Hepatocyte (in vitro differentiated cells): Measurements from ENCODE around the gene EGFL7. TPM values are rescaled to one million over a fixed set of nuclear protein-coding genes. Genes with fewer than 3 reads are reported as not detected.

ENCODE experiments used
- DNase-seq: peaks from one replicate; pipeline ENCODE4 v3.0.0-alpha.2; 2016; ENCODE audit warnings: low spot score
- H2AFZ ChIP-seq: fragments of 200-600 bp; sonication (generic); 2 replicates; pipeline ENCODE4 v1.6.0; 2016; ENCODE audit warnings: antibody characterized with exemption, mild to moderate bottlenecking
- H3K27ac ChIP-seq: fragments of 200-600 bp; sonication (generic); 2 replicates; pipeline ENCODE4 v1.5.1; 2016; ENCODE audit warnings: mild to moderate bottlenecking
- H3K27me3 ChIP-seq: fragments of 200-600 bp; sonication (generic); 2 replicates; pipeline ENCODE4 v1.6.1; 2016
- H3K36me3 ChIP-seq: fragments of 200-600 bp; sonication (generic); replicated peaks from 2 replicates; pipeline ENCODE4 v1.5.1; 2016; ENCODE audit warnings: low read depth; ENCODE audit not compliant: insufficient read depth
- H3K4me1 ChIP-seq: fragments of 200-600 bp; sonication (generic); 2 replicates; pipeline ENCODE4 v1.5.1; 2016; ENCODE audit warnings: mild to moderate bottlenecking, moderate library complexity; ENCODE audit not compliant: insufficient read depth
- H3K4me2 ChIP-seq: fragments of 200-600 bp; sonication (generic); 2 replicates; pipeline ENCODE4 v1.6.0; 2016
- H3K4me3 ChIP-seq: fragments of 200-600 bp; sonication (generic); 2 replicates; pipeline ENCODE4 v1.5.1; 2016; ENCODE audit warnings: mild to moderate bottlenecking
- H3K79me2 ChIP-seq: fragments of 200-600 bp; sonication (generic); 2 replicates; pipeline ENCODE4 v1.6.0; 2017; ENCODE audit warnings: mild to moderate bottlenecking
- H3K9me2 ChIP-seq: fragments of 200-600 bp; sonication (generic); replicated peaks from 2 replicates; pipeline ENCODE4 v1.6.0; 2017; ENCODE audit warnings: mild to moderate bottlenecking; ENCODE audit not compliant: insufficient read depth
- H3K9me3 ChIP-seq: fragments of 200-600 bp; sonication (generic); 2 replicates; pipeline ENCODE4 v1.5.1; 2016; ENCODE audit warnings: low read depth, mild to moderate bottlenecking
- H4K20me1 ChIP-seq: fragments of 200-600 bp; sonication (generic); 2 replicates; pipeline ENCODE4 v1.6.0; 2016; ENCODE audit warnings: mild to moderate bottlenecking; ENCODE audit not compliant: insufficient read depth, poor library complexity, severe bottlenecking
- EZH2 ChIP-seq: fragments of 200-600 bp; sonication (generic); IDR thresholded peaks from 2 replicates; pipeline ENCODE4 v1.6.1; 2016; ENCODE audit warnings: antibody characterized with exemption, mild to moderate bottlenecking, borderline replicate concordance
- EZH2phosphoT487 ChIP-seq: fragments of 200-600 bp; sonication (generic); IDR thresholded peaks from one replicate; pipeline ENCODE4 v1.6.1; 2018; ENCODE audit warnings: antibody characterized with exemption, mild to moderate bottlenecking, low read depth, moderate library complexity; ENCODE audit not compliant: unreplicated experiment, severe bottlenecking
- WGBS: methylation state at CpG from one replicate; pipeline ENCODE4 v1.1.6; 2016; ENCODE audit warnings: low lambda C conversion rate; ENCODE audit errors: missing lambda C conversion rate; 5-methylcytosine and 5-hydroxymethylcytosine counted together
- polyA plus RNA-seq: library from polyadenylated mRNA; unstranded; fragments of >200 nt; fragmentation: Nextera tagmentation; extraction: Ambion mirVana; gene quantifications from 2 replicates; pipeline ENCODE4 v1.2.1, GENCODE V29; 2016
- total RNA-seq: library from RNA; depleted of rRNA; stranded (reverse); fragments of >200 nt; gene quantifications from 2 replicates; pipeline ENCODE4 v1.2.3, GENCODE V29; 2014
- TF ChIP-seq, protein P1 (sequence below): fragments of 200-600 bp; sonication (generic); IDR thresholded peaks from 2 replicates; pipeline ENCODE4 v1.5.1; 2016; ENCODE audit warnings: antibody characterized with exemption, mild to moderate bottlenecking; ENCODE audit not compliant: poor library complexity

The EGFL7 gene
- total and polyA plus RNA-seq, 2 experiments from 2014 or later, result 50.0 to 82.5 TPM

DNA sequence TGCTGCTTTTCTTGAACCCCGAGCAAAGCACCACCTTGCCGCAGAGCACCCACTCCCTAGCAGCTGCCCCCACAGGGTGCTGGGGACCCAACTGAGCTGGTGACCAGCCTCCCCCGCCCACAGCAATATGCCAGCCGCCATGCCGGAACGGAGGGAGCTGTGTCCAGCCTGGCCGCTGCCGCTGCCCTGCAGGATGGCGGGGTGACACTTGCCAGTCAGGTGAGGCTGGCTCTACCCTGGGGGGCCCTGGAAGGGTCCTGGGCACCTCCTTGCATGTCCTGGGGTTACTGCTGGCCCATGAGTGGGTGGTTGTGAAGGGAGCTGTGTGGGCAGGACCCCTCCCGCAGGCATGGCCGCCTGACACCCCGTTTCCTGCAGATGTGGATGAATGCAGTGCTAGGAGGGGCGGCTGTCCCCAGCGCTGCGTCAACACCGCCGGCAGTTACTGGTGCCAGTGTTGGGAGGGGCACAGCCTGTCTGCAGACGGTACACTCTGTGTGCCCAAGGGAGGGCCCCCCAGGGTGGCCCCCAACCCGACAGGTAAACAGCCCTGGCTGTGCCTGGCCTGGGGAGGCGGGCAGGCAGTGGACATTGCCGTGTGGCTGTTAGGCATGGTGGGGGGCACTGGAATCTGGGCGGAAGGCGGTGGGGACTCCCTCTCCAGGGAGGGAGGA lies 7.2 kb downstream of the EGFL7 start:
- Histone ChIP-seq H3K9me3 (no peaks in the 10 kb centered on the region), H3K4me1 (peaks cover 6% of the 10 kb centered on the region), H3K4me2 (no peak overlapping the region), H3K27me3 (no peaks in the 10 kb centered on the region), H4K20me1 (no peaks in the 10 kb centered on the region), H3K4me3 (no peak overlapping the region), H3K9me2 (no peaks in the 10 kb centered on the region), H3K36me3 (no peaks in the 10 kb centered on the region), H3K79me2 (no peaks in the 10 kb centered on the region), H2AFZ (no peak overlapping the region), H3K27ac (no peak overlapping the region)
- no peak for TF ChIP-seq EZH2phosphoT487
- TF ChIP-seq, protein P1, sequence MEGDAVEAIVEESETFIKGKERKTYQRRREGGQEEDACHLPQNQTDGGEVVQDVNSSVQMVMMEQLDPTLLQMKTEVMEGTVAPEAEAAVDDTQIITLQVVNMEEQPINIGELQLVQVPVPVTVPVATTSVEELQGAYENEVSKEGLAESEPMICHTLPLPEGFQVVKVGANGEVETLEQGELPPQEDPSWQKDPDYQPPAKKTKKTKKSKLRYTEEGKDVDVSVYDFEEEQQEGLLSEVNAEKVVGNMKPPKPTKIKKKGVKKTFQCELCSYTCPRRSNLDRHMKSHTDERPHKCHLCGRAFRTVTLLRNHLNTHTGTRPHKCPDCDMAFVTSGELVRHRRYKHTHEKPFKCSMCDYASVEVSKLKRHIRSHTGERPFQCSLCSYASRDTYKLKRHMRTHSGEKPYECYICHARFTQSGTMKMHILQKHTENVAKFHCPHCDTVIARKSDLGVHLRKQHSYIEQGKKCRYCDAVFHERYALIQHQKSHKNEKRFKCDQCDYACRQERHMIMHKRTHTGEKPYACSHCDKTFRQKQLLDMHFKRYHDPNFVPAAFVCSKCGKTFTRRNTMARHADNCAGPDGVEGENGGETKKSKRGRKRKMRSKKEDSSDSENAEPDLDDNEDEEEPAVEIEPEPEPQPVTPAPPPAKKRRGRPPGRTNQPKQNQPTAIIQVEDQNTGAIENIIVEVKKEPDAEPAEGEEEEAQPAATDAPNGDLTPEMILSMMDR, result no peak
- TF ChIP-seq EZH2, result no peak
- DNase-seq, result no peak
- 91% methylated on average over 20 of the region's 23 CpGs for WGBS

DNA sequence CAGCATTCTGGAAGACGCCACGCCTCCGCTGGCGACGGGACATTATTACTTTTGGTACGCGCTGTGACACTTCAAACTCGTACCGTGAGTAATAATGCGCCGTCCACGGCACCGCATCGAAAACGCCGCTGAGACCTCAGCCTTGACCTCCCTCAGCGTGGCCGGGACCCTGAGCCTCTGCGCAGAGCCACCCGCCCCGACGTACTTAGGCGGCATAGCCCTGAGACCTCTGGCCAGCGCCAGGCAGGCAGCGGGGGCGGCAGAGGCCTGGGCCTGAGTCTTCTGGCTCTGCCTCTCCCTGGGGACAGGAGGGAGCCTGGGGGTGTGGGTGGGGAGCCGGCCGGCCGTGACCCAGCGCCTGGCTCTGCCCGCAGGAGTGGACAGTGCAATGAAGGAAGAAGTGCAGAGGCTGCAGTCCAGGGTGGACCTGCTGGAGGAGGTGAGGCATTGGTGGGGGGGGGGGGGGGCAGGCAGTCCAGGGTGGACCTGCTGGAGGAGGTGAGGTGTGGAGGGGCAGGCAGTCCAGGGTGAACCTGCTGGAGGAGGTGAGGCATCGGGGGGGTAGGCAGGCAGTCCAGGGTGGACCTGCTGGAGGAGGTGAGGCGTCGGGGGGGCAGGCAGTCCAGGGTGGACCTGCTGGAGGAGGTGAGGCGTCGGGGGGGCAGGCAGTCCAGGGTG lies 8.0 kb downstream of the EGFL7 start:
- H3K27me3 ChIP-seq, result no peaks in the 10 kb centered on the region
- H3K27ac ChIP-seq, result no peak overlapping the region
- H3K36me3 ChIP-seq, result no peaks in the 10 kb centered on the region
- no peak overlapping the region for H3K4me2 ChIP-seq
- H4K20me1 ChIP-seq, result no peaks in the 10 kb centered on the region
- WGBS, result 96% methylated on average over 31 of the region's 36 CpGs
- H2AFZ ChIP-seq, result no peak overlapping the region
- H3K9me3 ChIP-seq, result no peaks in the 10 kb centered on the region
- H3K79me2 ChIP-seq, result no peaks in the 10 kb centered on the region
- H3K4me3 ChIP-seq, result no peak overlapping the region
- no peaks in the 10 kb centered on the region for H3K9me2 ChIP-seq
- no peak for DNase-seq
- TF ChIP-seq, protein P1, result no peak
- TF ChIP-seq EZH2phosphoT487 (no peak), EZH2 (no peak)
- H3K4me1 ChIP-seq, result peaks cover 12% of the 10 kb centered on the region

DNA sequence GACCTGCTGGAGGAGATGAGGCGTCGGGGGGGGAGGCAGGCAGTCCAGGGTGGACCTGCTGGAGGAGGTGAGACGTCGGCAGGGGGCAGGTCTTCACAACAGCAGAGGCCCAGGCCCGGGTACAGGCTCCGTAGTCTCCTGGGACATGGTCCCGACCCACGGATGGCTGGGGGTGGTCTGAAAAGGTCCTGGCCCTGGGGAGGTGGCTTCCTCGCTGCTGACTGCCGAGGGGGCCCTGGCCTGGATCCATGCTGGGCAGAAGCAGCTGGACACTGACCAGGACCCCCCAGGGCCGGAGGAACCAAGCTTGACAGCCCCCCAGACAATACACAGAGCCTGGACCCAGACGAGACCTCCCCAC lies 8.5 kb downstream of the EGFL7 start:
- no peak overlapping the region for H2AFZ ChIP-seq
- no peaks in the 10 kb centered on the region for H3K79me2 ChIP-seq
- no peak for DNase-seq
- H4K20me1 ChIP-seq, result no peaks in the 10 kb centered on the region
- H3K27ac ChIP-seq, result no peak overlapping the region
- peaks cover 15% of the 10 kb centered on the region for H3K4me1 ChIP-seq
- H3K4me3 ChIP-seq, result no peak overlapping the region
- 54% methylated on average over 3 of the region's 12 CpGs for WGBS
- H3K9me2 ChIP-seq, result no peaks in the 10 kb centered on the region
- no peaks in the 10 kb centered on the region for H3K9me3 ChIP-seq
- no peak for TF ChIP-seq EZH2
- H3K27me3 ChIP-seq, result no peaks in the 10 kb centered on the region
- H3K4me2 ChIP-seq, result no peak overlapping the region
- no peaks in the 10 kb centered on the region for H3K36me3 ChIP-seq

DNA sequence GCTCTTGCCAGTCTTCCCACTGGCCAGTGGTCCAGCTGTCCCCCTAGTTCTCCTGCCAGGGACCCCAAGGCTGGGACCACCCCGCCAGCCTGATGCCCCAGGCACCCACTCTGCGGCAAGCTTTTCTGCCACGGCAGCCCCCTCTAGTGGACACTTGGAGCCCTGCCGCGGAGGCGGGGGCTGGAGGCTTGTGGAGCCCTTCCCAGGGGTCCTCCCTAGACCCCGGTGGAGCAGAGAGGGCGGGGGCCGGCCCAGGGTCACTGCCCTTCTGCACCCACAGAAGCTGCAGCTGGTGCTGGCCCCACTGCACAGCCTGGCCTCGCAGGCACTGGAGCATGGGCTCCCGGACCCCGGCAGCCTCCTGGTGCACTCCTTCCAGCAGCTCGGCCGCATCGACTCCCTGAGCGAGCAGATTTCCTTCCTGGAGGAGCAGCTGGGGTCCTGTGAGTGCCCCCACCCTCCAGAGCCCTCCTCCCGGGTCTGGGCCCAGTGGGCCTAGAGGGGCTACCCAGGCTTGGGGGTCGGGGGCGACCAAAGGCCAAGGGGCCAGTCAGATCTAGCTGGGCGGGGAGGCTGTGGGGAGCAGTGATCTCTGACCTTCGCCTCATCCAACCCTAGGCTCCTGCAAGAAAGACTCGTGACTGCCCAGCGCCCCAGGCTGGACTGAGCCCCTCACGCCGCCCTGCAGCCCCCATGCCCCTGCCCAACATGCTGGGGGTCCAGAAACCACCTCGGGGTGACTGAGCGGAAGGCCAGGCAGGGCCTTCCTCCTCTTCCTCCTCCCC lies 9.1 kb downstream of the EGFL7 start:
- WGBS, result 59% methylated on average over 21 of the region's 27 CpGs
- peak; percentile 68 for DNase-seq
- H3K27ac ChIP-seq, result no peak overlapping the region

More for the DNA sequence above, 9.1 kb downstream of the EGFL7 start:
- TF ChIP-seq EZH2phosphoT487 (no peak), EZH2 (no peak)
- TF ChIP-seq, protein P1, result peak; percentile 74
- Histone ChIP-seq H3K79me2 (no peaks in the 10 kb centered on the region), H4K20me1 (no peaks in the 10 kb centered on the region), H3K4me1 (peaks cover 17% of the 10 kb centered on the region), H3K36me3 (no peaks in the 10 kb centered on the region), H3K9me3 (no peaks in the 10 kb centered on the region), H3K27me3 (no peaks in the 10 kb centered on the region), H3K4me3 (no peak overlapping the region), H3K9me2 (no peaks in the 10 kb centered on the region), H3K4me2 (no peak overlapping the region), H2AFZ (no peak overlapping the region)
